ENCODE results near the gene BCORL1. TPM values are rescaled to one million over a fixed set of nuclear protein-coding genes. Genes with fewer than 3 reads are reported as not detected.

BCORL1 gene
- total RNA-seq, 2 experiments from 2014 or later = 1.7 to 5.4 TPM

DNA sequence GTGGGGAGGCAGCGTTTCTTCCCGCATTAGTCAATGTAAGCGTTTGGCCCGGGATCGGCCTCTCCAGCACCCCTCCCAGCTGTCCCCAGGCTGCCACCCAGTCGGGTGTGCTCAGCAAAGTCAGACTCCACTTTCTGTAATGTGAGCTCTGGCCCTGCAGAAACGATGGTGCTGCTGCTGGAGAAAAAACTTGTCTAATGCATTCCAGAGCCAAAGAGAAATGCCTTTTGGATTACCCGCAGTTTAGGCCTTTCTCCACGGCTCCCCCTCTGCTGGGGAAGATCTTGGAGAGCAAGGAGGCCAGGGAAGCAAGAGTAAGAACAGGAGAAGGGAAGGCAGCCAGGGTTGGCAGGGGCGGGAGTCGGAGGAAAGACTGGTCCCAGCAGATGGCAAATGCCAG, 72.7 kb downstream of the BCORL1 start:
- CTCF ChIA-PET (ENCODE audit: unreplicated experiment) = no interaction called here
- H3K79me2 ChIP-seq (ENCODE audit: insufficient read depth, low read depth, low read length) = no peaks in the 10 kb centered on the region
- no peak overlapping the region for H3K4me2 ChIP-seq (ENCODE audit: low read length)
- H3K4me3 ChIP-seq (ENCODE audit: low read depth, low read length, poor library complexity, severe bottlenecking) = no peak overlapping the region
- no peak for TF ChIP-seq EZH2phosphoT487 (IDR thresholded peaks at IDR 0.05; ENCODE audit: borderline replicate concordance, low read depth, low read length)
- TF ChIP-seq, protein P1, sequence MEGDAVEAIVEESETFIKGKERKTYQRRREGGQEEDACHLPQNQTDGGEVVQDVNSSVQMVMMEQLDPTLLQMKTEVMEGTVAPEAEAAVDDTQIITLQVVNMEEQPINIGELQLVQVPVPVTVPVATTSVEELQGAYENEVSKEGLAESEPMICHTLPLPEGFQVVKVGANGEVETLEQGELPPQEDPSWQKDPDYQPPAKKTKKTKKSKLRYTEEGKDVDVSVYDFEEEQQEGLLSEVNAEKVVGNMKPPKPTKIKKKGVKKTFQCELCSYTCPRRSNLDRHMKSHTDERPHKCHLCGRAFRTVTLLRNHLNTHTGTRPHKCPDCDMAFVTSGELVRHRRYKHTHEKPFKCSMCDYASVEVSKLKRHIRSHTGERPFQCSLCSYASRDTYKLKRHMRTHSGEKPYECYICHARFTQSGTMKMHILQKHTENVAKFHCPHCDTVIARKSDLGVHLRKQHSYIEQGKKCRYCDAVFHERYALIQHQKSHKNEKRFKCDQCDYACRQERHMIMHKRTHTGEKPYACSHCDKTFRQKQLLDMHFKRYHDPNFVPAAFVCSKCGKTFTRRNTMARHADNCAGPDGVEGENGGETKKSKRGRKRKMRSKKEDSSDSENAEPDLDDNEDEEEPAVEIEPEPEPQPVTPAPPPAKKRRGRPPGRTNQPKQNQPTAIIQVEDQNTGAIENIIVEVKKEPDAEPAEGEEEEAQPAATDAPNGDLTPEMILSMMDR (conservative IDR thresholded peaks at IDR 0.05; ENCODE audit: low read length) = no peak
- no peaks in the 10 kb centered on the region for H3K9me3 ChIP-seq (ENCODE audit: low read length)
- H3K36me3 ChIP-seq (ENCODE audit: insufficient read depth, low read length) = no peaks in the 10 kb centered on the region
- H4K20me1 ChIP-seq (ENCODE audit: insufficient read depth, low read length) = no peaks in the 10 kb centered on the region
- BruUV-seq (replicated peaks) = no TSS peak
- H2AFZ ChIP-seq (ENCODE audit: low read length) = no peak overlapping the region
- POLR2A ChIA-PET = no interaction called here
- intact Hi-C loops (cut with micrococcal nuclease; ENCODE audit: unreplicated experiment) = no loop called here
- no peak for DNase-seq (ENCODE audit: low spot score)
- H3K4me1 ChIP-seq (ENCODE audit: insufficient read depth, low read length, poor library complexity, severe bottlenecking) = peaks cover 4% of the 10 kb centered on the region
- H3K27ac ChIP-seq (ENCODE audit: low read depth, low read length, poor library complexity, severe bottlenecking) = no peak overlapping the region
- no peaks in the 10 kb centered on the region for H3K9me2 ChIP-seq (ENCODE audit: insufficient read depth, low read length)

DNA sequence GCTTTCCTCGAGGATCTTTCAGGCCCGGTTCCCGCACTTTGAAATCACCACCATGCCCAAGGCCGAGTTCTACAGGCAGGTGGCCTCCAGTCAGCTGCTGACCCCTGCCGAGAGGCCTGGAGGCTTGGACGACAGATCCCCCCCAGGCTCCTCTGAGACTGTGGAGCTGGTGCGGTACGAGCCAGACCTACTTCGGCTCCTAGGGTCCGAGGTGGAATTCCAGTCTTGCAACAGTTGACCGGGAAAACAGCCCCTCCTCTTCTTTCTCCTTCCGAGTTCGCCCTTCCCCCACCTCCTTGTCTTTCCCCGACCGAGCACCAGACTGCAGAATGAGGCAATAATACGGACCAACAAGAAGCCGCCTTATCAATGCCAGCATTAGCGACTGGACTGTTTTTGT, 73.5 kb downstream of the BCORL1 start:
- Histone ChIP-seq H3K36me3 (ENCODE audit: insufficient read depth, low read length) (no peaks in the 10 kb centered on the region), H4K20me1 (ENCODE audit: insufficient read depth, low read length) (no peaks in the 10 kb centered on the region), H3K9me2 (ENCODE audit: insufficient read depth, low read length) (no peaks in the 10 kb centered on the region), H3K9me3 (ENCODE audit: low read length) (no peaks in the 10 kb centered on the region), H3K4me1 (ENCODE audit: insufficient read depth, low read length, poor library complexity, severe bottlenecking) (peaks cover 8% of the 10 kb centered on the region), H2AFZ (ENCODE audit: low read length) (no peak overlapping the region), H3K79me2 (ENCODE audit: insufficient read depth, low read depth, low read length) (no peaks in the 10 kb centered on the region), H3K27ac (ENCODE audit: low read depth, low read length, poor library complexity, severe bottlenecking) (no peak overlapping the region), H3K4me3 (ENCODE audit: low read depth, low read length, poor library complexity, severe bottlenecking) (no peak overlapping the region), H3K4me2 (ENCODE audit: low read length) (no peak overlapping the region)
- CTCF ChIA-PET (ENCODE audit: unreplicated experiment) = no interaction called here
- TF ChIP-seq, protein P1 (conservative IDR thresholded peaks at IDR 0.05; ENCODE audit: low read length) = no peak
- TF ChIP-seq EZH2phosphoT487 (IDR thresholded peaks at IDR 0.05; ENCODE audit: borderline replicate concordance, low read depth, low read length) = no peak
- POLR2A ChIA-PET = no interaction called here
- DNase-seq (ENCODE audit: low spot score) = no peak
- BruUV-seq (replicated peaks) = no TSS peak
- intact Hi-C loops (cut with micrococcal nuclease; ENCODE audit: unreplicated experiment) = no loop called here

DNA sequence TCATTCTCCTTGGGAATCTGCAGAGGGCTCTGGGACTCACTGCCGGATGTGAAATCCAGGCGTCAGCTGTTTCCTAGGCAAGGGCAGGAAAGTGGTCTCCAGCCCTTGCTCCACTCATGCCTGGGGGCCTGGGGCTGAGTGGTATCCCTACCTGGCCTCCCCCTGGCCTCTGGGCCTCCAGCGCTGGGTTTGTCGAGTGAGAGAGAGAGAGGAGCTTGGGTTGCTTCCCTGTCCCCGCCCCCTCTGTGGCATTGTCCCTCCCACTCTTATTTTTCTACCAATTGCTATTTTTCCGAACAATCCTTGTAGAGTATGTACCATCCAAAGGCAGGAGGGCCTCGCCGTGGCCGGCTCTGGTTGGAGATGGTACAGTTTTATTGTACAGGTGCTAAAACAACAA, 74.8 kb downstream of the BCORL1 start:
- H3K9me2 ChIP-seq (ENCODE audit: insufficient read depth, low read length) = no peaks in the 10 kb centered on the region
- intact Hi-C loops (cut with micrococcal nuclease; ENCODE audit: unreplicated experiment) = no loop called here
- no peaks in the 10 kb centered on the region for H3K79me2 ChIP-seq (ENCODE audit: insufficient read depth, low read depth, low read length)
- DNase-seq (ENCODE audit: low spot score) = no peak
- TF ChIP-seq, protein P1 (conservative IDR thresholded peaks at IDR 0.05; ENCODE audit: low read length) = no peak
- TF ChIP-seq EZH2phosphoT487 (IDR thresholded peaks at IDR 0.05; ENCODE audit: borderline replicate concordance, low read depth, low read length) = no peak
- ChIA-PET POLR2A (no interaction called here), CTCF (ENCODE audit: unreplicated experiment) (no interaction called here)
- no peak overlapping the region for H3K4me3 ChIP-seq (ENCODE audit: low read depth, low read length, poor library complexity, severe bottlenecking)
- H3K9me3 ChIP-seq (ENCODE audit: low read length) = no peaks in the 10 kb centered on the region
- H3K4me1 ChIP-seq (ENCODE audit: insufficient read depth, low read length, poor library complexity, severe bottlenecking) = peaks cover 10% of the 10 kb centered on the region
- H3K27ac ChIP-seq (ENCODE audit: low read depth, low read length, poor library complexity, severe bottlenecking) = no peak overlapping the region
- BruUV-seq (replicated peaks) = no TSS peak
- H2AFZ ChIP-seq (ENCODE audit: low read length) = no peak overlapping the region
- no peaks in the 10 kb centered on the region for H3K36me3 ChIP-seq (ENCODE audit: insufficient read depth, low read length)
- no peaks in the 10 kb centered on the region for H4K20me1 ChIP-seq (ENCODE audit: insufficient read depth, low read length)
- H3K4me2 ChIP-seq (ENCODE audit: low read length) = no peak overlapping the region

Measured in OCI-LY7 (cell line).